ENCODE measurements around the gene NKAIN4. TPM values are rescaled to one million over a fixed set of nuclear protein-coding genes. Genes with fewer than 3 reads are reported as not detected.

The NKAIN4 gene
- total and polyA plus RNA-seq, 4 donors, result not detected

- H3K27ac ChIP-seq (ENCODE audit: low read depth in 1 of 2, low read length in 2 of 2), result no peak overlapping the region
- no peak for ATAC-seq (ENCODE audit: low FRiP score)
- H3K9me3 ChIP-seq (ENCODE audit: control insufficient read depth, low read length), result no peaks in the 10 kb centered on the region
- intact Hi-C loops (cut with DNase I), result no loop called here
- H3K27me3 ChIP-seq (ENCODE audit: control insufficient read depth in 1 of 2, insufficient read depth in 2 of 2, low read length in 1 of 2), result no peaks in the 10 kb centered on the region
- H3K4me3 ChIP-seq (ENCODE audit: low read length in 2 of 2), result no peak overlapping the region
- WGBS, 2 donors, result 92 to 93% methylated on average over 44 of the region's 44 CpGs
- peaks cover 0 to 13% of the 10 kb centered on the region in 2 donors for H3K36me3 ChIP-seq (ENCODE audit: control insufficient read depth in 1 of 2, insufficient read depth in 2 of 2, low read length in 1 of 2)
- H3K4me1 ChIP-seq (ENCODE audit: control insufficient read depth in 1 of 2, insufficient read depth in 2 of 2, low read length in 2 of 2), result no peaks in the 10 kb centered on the region
- DNase-seq, result peak in 1 of 2 donors; percentile 35
Observed at GRCh38 chr20:63285636-63286615, 31.7 kb upstream of the NKAIN4 start.

- intact Hi-C loops (cut with DNase I), result no loop called here
- peak in 1 of 2 donors; percentile 26 for DNase-seq
- Histone ChIP-seq H3K4me1 (ENCODE audit: control insufficient read depth in 1 of 2, insufficient read depth in 2 of 2, low read length in 2 of 2) (no peaks in the 10 kb centered on the region), H3K9me3 (ENCODE audit: control insufficient read depth, low read length) (no peaks in the 10 kb centered on the region), H3K4me3 (ENCODE audit: low read length in 2 of 2) (no peak overlapping the region), H3K36me3 (ENCODE audit: control insufficient read depth in 1 of 2, insufficient read depth in 2 of 2, low read length in 1 of 2) (peaks cover 0 to 13% of the 10 kb centered on the region in 2 donors), H3K27me3 (ENCODE audit: control insufficient read depth in 1 of 2, insufficient read depth in 2 of 2, low read length in 1 of 2) (no peaks in the 10 kb centered on the region), H3K27ac (ENCODE audit: low read depth in 1 of 2, low read length in 2 of 2) (no peak overlapping the region)
- no peak for ATAC-seq (ENCODE audit: low FRiP score)
- 81 to 84% methylated on average over 13 of the region's 13 CpGs for WGBS, 2 donors
Observed at GRCh38 chr20:63284981-63285524, 30.8 kb upstream of the NKAIN4 start.

- Histone ChIP-seq H3K27ac (ENCODE audit: low read depth in 1 of 2, low read length in 2 of 2) (no peak overlapping the region), H3K9me3 (ENCODE audit: control insufficient read depth, low read length) (no peaks in the 10 kb centered on the region), H3K4me3 (ENCODE audit: low read length in 2 of 2) (no peak overlapping the region), H3K36me3 (ENCODE audit: control insufficient read depth in 1 of 2, insufficient read depth in 2 of 2, low read length in 1 of 2) (peaks cover 0 to 13% of the 10 kb centered on the region in 2 donors), H3K4me1 (ENCODE audit: control insufficient read depth in 1 of 2, insufficient read depth in 2 of 2, low read length in 2 of 2) (no peaks in the 10 kb centered on the region), H3K27me3 (ENCODE audit: control insufficient read depth in 1 of 2, insufficient read depth in 2 of 2, low read length in 1 of 2) (no peaks in the 10 kb centered on the region)
- ATAC-seq (ENCODE audit: low FRiP score) (no peak), DNase-seq (peak in 1 of 2 donors; percentile 44)
- intact Hi-C loops (cut with DNase I), result no loop called here
- whole genome bisulfite sequencing, 2 donors, result 88% methylated on average over 25 of the region's 25 CpGs
Observed at GRCh38 chr20:63284544-63284949, 30.3 kb upstream of the NKAIN4 start.

GRCh38 chr20:63284083-63284440 is 29.8 kb upstream of the NKAIN4 start:
- peak in 1 of 2 donors; percentile 43 for DNase-seq
- intact Hi-C loops (cut with DNase I), result no loop called here
- Histone ChIP-seq H3K36me3 (ENCODE audit: control insufficient read depth in 1 of 2, insufficient read depth in 2 of 2, low read length in 1 of 2) (peaks cover 0 to 13% of the 10 kb centered on the region in 2 donors), H3K4me3 (ENCODE audit: low read length in 2 of 2) (no peak overlapping the region), H3K27ac (ENCODE audit: low read depth in 1 of 2, low read length in 2 of 2) (no peak overlapping the region), H3K9me3 (ENCODE audit: control insufficient read depth, low read length) (no peaks in the 10 kb centered on the region), H3K4me1 (ENCODE audit: control insufficient read depth in 1 of 2, insufficient read depth in 2 of 2, low read length in 2 of 2) (no peaks in the 10 kb centered on the region), H3K27me3 (ENCODE audit: control insufficient read depth in 1 of 2, insufficient read depth in 2 of 2, low read length in 1 of 2) (no peaks in the 10 kb centered on the region)
- 78 to 82% methylated on average over 14 of the region's 14 CpGs for WGBS, 2 donors
- ATAC-seq (ENCODE audit: low FRiP score), result no peak

- no peaks in the 10 kb centered on the region for H3K27me3 ChIP-seq (ENCODE audit: control insufficient read depth in 1 of 2, insufficient read depth in 2 of 2, low read length in 1 of 2)
- intact Hi-C loops (cut with DNase I), result no loop called here
- no peak for ATAC-seq (ENCODE audit: low FRiP score)
- 91% methylated on average over 33 of the region's 33 CpGs for WGBS, 2 donors
- H3K27ac ChIP-seq (ENCODE audit: low read depth in 1 of 2, low read length in 2 of 2), result no peak overlapping the region
- H3K36me3 ChIP-seq (ENCODE audit: control insufficient read depth in 1 of 2, insufficient read depth in 2 of 2, low read length in 1 of 2), result peaks cover 0 to 13% of the 10 kb centered on the region in 2 donors
- no peaks in the 10 kb centered on the region for H3K4me1 ChIP-seq (ENCODE audit: control insufficient read depth in 1 of 2, insufficient read depth in 2 of 2, low read length in 2 of 2)
- DNase-seq, result peak in 1 of 2 donors; percentile 34
- H3K4me3 ChIP-seq (ENCODE audit: low read length in 2 of 2), result no peak overlapping the region
- no peaks in the 10 kb centered on the region for H3K9me3 ChIP-seq (ENCODE audit: control insufficient read depth, low read length)
Observed at GRCh38 chr20:63283397-63284082, 29.3 kb upstream of the NKAIN4 start.

GRCh38 chr20:63282946-63283345 is 28.7 kb upstream of the NKAIN4 start:
- intact Hi-C loops (cut with DNase I), result no loop called here
- H3K27ac ChIP-seq (ENCODE audit: low read depth in 1 of 2, low read length in 2 of 2), result no peak overlapping the region
- no peaks in the 10 kb centered on the region for H3K27me3 ChIP-seq (ENCODE audit: control insufficient read depth in 1 of 2, insufficient read depth in 2 of 2, low read length in 1 of 2)
- peaks cover 0 to 10% of the 10 kb centered on the region in 2 donors for H3K36me3 ChIP-seq (ENCODE audit: control insufficient read depth in 1 of 2, insufficient read depth in 2 of 2, low read length in 1 of 2)
- no peak for DNase-seq
- H3K9me3 ChIP-seq (ENCODE audit: control insufficient read depth, low read length), result no peaks in the 10 kb centered on the region
- ATAC-seq (ENCODE audit: low FRiP score), result no peak
- no peak overlapping the region for H3K4me3 ChIP-seq (ENCODE audit: low read length in 2 of 2)
- WGBS, 2 donors, result 89 to 92% methylated on average over 17 of the region's 17 CpGs
- no peaks in the 10 kb centered on the region for H3K4me1 ChIP-seq (ENCODE audit: control insufficient read depth in 1 of 2, insufficient read depth in 2 of 2, low read length in 2 of 2)

GRCh38 chr20:63281742-63282665 is 27.7 kb upstream of the NKAIN4 start:
- 89 to 91% methylated on average over 32 to 38 of the region's 38 CpGs for WGBS, 2 donors
- no peak overlapping the region for H3K4me3 ChIP-seq (ENCODE audit: low read length in 2 of 2)
- no peaks in the 10 kb centered on the region for H3K4me1 ChIP-seq (ENCODE audit: control insufficient read depth in 1 of 2, insufficient read depth in 2 of 2, low read length in 2 of 2)
- H3K36me3 ChIP-seq (ENCODE audit: control insufficient read depth in 1 of 2, insufficient read depth in 2 of 2, low read length in 1 of 2), result peaks cover 0 to 8% of the 10 kb centered on the region in 2 donors
- H3K27ac ChIP-seq (ENCODE audit: low read depth in 1 of 2, low read length in 2 of 2), result no peak overlapping the region
- no peaks in the 10 kb centered on the region for H3K9me3 ChIP-seq (ENCODE audit: control insufficient read depth, low read length)
- intact Hi-C loops (cut with DNase I), result no loop called here
- DNase-seq (peak in 1 of 2 donors; percentile 43), ATAC-seq (ENCODE audit: low FRiP score) (no peak)
- H3K27me3 ChIP-seq (ENCODE audit: control insufficient read depth in 1 of 2, insufficient read depth in 2 of 2, low read length in 1 of 2), result no peaks in the 10 kb centered on the region

Measured in aorta (tissue), 5 donors.